NCI-H1092 treated with DMSO at 0.1 percent for 48 hours (cell line): ENCODE measurements around the gene NRXN3.

Experiments
- DNase-seq: peaks from one replicate; lab custom pipeline; 2025; lab: John Stamatoyannopoulos, UW

The NRXN3 gene

DNA sequence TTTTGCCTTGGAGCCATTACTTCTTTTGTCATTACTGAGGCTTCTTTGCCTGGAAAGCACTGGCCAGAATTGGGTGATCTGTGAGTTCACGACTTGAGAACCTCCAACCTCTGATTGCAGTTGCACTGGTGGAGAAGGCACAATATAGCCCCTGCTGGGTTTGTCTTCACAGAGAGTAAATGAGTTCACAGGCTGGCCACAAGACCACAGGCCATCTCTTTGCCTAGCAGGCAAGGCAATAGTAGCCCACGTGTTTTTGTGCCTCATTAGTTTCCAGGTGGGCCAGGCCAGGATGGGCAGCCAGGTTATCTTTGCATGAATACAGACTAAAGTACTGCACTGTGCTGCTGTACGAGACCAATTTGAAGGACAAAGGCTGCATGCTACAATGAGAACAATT, 468.8 kb downstream of the NRXN3 start:
- DNase-seq, result no peak

DNA sequence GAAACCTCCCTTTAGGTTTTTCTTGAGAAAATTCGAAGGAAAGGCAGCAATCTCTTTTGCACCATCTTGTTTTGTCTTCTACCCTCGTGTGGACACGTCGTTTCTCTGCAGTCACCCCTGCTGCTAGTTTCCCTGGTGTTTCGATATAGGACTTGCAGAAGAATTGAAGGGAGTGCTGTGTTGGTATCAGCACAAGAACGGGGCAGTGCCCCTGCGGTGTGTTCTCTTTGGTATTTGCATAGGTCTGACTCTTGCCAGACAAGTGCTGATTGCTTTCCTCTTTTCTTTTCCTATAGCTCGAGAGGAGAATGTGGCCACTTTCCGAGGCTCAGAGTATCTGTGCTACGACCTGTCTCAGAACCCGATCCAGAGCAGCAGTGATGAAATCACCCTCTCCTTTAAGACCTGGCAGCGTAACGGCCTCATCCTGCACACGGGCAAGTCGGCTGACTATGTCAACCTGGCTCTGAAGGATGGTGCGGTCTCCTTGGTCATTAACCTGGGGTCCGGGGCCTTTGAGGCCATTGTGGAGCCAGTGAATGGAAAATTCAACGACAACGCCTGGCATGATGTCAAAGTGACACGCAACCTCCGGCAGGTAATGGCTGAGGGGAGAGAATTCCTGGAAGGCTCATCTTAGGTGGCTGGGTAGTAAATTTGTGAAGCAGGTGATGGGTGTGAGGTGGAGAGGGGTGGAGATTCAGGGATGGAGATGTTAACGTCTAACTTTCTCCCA, 474.8 kb downstream of the NRXN3 start:
- peak; percentile 19 for DNase-seq

DNA sequence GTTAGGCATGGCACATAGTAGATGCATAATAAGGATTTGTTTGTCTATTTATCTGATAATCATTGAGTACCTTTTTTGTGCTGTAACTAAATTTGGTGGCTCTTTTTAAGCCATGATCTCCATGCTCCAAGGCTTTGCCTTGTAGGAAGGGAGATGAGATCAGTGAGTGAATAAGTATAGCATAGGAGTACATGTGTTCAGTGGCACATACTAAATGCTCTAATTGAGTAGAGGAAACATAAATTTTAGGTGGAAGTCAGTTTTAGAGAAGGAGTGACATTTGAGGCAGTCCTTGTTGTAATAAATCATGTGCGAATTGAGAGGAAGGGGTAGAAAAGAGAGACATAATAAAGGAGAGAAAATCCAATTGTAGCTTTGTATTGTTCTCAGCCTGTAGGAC, 482.6 kb downstream of the NRXN3 start:
- no peak for DNase-seq

DNA sequence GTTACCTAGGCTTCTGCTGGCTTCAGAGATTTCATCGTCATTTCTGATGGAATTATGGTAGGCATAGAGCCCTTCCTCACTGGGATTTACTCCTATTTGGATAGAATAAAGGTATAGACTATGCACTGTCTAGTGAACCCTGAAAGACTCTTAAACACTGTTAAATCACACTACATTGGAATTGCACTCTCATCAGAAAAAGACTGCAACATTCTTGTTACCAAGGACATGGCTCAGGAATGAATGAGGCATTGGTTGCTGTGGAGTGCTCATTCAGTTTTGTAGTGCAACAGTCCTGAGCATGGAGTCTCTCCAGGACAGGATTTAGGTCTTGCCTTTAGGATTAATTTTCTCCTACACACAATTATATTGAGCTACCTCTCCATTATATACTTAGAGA, 483.0 kb downstream of the NRXN3 start:
- no peak for DNase-seq

DNA sequence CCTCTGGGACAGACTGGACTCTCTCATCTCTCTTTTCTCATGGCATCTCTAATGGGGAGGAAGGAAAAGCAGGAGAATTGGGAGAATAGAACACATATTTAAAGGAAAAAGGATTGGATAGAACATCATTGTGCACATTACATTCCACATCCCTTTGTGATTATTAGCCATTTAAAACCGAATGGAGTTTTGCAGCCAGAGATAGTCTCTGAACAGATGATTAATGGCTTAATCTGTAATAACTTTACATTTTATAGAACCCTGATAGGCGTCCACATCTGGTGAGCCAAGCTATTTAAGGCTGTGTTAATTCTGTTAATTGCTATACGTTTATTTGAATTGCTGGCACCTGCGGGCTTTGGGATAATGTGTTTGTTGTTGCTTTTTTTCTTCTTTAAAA, 487.3 kb downstream of the NRXN3 start:
- DNase-seq, result no peak

DNA sequence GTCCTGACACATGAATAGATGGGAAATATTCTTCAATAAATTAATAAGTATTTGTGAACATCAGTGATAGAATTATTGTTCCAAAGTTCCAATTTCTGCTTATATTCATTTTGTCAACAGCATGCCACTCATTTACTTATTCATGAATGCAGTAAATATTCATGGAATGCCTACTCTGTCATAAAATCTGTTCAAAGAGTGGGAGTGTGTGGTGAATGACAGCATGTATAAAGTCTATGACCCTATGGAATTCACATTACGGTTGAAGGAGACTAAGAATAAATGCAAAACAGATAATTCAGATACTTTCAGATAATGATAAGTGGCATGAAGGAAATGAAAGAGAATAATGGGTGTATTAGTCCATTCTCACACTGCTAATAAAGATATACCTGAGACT, 494.7 kb downstream of the NRXN3 start:
- no peak for DNase-seq

DNA sequence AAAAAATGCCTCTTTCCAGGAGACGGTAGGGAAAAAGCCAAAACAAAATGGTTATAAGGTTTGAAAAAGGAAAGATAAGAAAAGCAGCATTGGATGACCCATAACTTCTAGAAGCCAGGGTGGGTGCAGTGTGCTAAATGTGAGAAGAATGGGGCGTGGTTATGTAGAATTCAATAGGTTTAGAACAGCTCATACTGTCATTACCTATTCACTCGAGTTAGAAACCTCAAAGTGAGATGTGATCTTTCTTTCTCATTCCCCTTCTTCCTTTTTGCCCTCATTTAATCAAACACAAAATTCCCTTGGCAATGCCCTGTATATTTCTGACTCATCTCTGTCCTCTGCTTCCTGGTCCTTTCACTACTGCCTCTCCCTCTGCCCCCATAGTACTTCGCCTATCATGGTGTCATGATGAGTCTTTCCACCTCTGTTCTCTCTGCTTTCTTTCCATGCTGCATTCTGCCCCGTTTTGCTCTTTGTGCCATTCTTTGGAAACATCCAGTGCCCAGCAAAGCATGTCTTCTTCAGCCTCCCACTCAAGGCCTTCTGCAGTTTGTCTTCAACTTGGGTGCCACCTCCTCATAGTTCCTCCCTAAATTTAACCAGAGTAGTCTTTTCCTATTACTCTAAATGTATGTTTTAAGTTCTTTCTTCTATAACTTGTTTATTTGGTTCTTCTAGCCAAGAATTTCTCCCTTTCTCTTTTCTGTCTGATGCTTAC, 496.3 kb downstream of the NRXN3 start:
- DNase-seq, result no peak

DNA sequence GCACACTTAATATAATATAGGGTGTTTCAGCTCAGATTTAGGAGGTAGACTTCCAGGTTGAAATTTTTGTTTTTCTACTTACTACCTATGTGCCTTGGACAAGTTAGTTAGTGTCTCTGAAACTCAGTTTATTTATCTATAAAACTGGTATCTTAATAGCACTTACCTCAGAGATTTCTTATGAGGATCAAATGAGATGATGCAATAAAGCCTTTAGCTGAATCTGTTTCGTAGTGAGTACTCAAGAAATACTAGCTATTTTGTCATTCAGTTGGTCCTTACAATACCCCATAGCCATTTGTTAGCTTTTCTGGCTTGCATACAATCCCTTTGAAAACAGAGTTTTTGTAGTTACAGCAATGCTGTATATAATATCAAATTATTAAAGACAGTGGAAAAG, 497.0 kb downstream of the NRXN3 start:
- no peak for DNase-seq

DNA sequence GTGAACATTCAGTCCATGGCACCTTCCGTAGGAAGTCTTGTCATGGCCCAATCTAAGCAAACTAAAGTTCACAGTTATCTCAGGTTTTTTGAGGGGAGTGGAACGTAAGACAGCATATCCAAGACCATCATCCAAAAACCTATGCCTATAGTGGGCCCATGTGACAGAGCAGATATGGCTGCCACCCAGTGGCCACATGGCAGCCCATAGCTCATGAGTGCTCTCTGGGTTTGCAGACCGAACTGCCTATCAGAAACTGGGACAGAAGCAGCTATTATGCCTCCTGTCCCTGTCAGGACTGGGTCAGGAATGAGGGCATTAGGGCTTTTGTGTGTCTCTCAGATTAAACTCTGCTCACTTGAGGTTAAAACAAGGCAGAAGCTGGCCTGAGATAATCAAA, 503.7 kb downstream of the NRXN3 start:
- DNase-seq, result no peak

DNA sequence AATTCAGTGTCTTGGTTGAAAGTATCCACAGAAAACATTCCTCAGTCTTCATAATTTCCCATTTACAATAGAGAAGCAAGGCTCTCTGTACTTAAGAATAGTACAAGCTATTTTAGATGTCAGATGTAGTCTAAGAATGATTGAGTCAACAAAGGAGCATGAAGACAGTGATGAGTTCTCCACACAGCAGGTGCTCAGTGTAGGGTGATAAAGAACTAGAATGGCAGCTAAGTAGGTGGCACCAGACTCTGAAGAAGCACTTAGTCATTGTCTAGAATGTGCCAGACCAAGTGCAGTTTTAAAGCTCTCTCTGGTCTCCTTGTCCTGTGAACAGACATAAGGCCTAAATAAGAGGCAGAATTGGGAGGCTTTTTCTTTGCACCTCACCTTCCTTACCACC, 504.6 kb downstream of the NRXN3 start:
- DNase-seq, result no peak

DNA sequence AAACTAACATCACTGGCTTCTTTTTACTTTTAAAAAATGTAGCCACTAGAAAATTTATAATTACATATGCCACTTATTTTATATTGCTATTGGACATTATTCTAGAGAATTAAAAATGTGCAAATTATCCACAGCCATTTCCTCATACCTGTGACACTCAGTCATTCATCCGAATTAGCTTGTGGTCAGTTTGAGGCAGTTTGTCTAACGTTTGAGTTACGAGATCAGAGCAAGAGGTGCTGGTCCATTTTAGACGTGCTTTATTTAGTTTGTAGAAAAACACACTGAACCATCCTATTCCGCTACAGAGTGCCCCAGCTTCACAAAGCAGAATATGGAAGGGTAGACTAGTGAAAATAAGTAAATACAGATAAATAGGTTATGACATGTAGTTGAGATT, 513.0 kb downstream of the NRXN3 start:
- no peak for DNase-seq

DNA sequence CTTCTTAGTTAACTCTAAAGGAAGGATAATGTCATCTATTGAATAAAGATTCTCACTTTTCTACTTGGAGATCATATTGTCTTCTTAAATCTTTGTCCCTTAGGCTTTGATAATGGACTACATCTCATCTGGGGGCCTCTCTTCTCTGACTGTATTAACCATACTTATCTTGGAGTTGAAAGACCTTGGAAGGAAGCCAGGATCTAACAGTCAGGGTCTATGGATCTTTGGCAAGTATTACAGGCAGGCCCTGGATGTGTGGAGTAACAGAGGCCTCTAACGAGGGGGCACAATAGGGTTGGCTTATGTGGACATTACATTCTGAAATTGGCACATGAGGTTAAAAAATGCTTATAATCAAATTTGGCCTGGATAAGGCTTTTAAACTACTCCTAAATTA, 513.8 kb downstream of the NRXN3 start:
- peak; percentile 18 for DNase-seq

DNA sequence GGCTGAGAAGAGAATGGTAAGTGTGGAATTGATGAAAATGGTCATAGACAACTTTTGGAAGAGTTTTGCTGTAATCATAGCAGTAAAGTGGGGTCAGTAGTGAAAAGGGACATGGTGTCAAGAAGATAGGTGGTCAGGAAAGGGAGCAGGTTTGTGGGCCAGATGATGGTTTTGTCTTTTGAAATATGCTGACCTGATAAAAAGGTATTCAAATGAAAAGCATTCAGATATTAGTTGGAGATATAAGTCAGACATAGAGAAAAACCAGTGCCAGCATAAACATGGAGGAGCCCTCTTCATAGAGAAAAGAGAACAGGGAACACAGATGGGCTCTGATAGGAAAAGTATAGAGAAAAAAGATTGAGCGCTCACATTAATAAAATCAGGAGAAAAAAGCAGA, 518.3 kb downstream of the NRXN3 start:
- DNase-seq, result no peak

DNA sequence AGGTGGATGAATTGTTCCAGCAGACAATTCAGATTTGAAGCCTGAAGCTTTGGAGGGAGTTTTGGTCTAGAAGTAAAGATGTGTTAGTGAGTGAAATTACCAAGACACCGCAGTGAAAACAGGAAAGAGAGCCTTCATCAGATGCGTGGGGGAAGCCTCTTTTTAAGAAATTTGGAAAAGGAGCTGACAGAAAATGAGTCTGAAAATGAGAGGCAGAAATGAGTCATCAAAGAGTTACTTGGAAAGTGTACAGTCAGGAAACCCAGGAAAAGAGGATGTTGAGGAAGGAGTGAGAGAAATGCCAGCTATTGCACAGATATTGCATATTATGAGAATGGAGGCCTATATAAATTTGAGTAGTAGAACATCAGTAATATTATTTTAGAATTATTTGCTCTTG, 520.7 kb downstream of the NRXN3 start:
- DNase-seq, result no peak

DNA sequence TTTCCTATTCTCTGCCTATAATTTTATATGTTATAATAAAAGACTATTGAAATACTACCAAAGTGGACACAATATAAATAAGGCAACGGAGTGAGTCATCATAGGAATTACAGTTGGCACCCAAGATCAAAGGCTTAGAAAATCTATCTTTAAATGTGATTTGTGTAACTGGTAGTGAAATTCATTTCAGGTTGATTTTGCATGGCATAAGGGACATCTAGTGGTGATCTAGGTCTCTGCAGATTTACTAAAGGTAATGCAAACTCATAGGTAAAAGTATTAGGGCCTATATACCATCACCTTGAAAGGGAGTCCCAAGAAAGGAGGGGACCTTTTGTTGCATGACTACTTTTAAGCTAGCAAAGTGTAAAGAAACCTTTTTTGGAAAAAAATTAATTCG, 527.2 kb downstream of the NRXN3 start:
- DNase-seq, result peak; percentile 42

DNA sequence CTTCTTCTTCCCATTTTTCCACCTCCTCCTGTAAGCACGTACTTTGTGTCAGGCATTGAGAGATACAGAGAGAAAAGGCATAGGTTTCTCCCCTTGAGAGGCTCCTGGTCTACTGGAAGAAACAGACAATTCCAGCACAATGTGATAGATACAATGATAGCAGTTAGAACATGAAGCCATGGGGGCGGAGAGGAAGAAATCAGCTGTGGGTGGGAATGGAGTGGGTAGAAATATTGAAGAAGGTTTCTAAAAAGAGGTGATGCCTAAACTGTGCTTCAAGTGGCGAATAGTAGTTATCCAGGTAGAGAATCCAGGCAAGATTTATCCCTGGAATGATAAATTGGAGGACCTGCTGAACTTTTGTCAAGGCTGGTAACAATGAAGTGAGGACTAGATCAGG, 528.8 kb downstream of the NRXN3 start:
- DNase-seq, result no peak

DNA sequence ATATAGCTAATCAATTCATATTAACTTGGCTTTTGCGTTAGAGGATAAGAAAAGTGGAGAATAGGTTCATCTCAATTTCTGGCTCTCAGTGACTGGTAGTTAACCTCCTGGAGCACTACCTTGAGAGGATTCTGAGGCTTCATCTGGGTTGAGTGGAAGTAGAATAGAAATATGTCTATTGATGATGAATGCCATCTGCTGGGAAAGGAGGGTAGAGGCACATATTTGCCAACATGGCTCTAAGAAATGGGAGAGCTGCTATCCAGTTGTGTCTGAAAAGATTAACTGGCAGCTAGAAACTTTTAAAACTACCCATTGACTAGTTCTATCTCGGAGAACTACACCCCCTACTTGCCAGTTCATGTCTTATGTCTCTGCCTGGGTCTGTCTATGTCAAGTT, 530.1 kb downstream of the NRXN3 start:
- no peak for DNase-seq

DNA sequence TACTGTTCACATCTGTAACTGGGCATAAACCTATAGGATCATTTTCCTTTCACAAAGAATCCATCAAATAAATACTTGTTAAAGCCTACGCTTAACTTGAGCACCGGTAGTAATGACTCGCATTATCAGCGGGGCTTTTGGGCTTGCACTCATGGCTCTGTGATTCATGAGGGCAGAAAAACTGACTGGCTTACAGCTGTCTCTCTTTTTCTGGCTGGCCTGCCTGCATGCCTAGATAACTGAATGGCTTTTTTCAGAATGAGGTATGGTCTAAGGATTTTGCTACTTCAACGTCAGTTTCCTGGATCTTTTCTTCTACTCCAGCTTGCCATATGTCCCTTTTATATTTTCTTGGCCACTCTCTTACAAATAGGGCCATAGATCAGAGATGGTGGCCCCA, 531.1 kb downstream of the NRXN3 start:
- no peak for DNase-seq

DNA sequence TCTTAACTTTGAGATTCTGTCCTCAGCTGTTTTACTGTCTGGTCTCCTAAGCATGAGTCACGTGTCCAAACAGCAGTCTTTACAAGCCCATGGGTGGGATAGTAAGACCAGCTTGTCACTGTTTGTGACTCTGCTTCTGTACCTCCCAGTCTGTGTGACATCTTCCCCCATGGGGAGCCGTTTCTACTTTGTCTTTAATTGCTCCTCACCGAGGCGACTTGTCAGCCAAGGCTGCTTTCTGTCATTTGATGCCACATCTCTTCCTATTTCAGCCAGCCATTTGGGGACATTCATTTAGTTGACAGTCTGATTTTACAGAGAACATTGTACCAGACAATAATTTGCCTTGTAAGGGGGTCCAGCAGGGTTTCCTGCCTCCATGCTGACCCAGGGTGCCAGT, 534.8 kb downstream of the NRXN3 start:
- DNase-seq, result no peak

DNA sequence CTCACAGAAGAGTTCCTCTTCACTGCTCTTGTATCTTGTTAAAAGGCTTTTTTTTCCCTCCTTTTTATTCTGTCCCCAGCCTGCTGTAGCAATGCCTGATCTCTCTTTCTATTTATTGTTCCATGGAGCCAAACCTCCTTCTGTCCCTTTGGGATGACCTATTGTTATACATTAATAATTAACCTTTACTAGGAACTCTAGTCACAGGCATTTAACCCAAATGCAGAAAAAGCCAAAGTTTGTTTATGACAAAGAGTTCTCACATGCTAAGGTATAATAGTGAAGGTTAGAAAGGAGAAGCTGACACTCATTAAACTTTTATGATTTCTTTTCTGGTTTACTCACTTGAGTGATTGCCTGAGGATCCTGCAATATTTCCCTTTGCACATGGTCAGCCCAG, 535.8 kb downstream of the NRXN3 start:
- no peak for DNase-seq

DNA sequence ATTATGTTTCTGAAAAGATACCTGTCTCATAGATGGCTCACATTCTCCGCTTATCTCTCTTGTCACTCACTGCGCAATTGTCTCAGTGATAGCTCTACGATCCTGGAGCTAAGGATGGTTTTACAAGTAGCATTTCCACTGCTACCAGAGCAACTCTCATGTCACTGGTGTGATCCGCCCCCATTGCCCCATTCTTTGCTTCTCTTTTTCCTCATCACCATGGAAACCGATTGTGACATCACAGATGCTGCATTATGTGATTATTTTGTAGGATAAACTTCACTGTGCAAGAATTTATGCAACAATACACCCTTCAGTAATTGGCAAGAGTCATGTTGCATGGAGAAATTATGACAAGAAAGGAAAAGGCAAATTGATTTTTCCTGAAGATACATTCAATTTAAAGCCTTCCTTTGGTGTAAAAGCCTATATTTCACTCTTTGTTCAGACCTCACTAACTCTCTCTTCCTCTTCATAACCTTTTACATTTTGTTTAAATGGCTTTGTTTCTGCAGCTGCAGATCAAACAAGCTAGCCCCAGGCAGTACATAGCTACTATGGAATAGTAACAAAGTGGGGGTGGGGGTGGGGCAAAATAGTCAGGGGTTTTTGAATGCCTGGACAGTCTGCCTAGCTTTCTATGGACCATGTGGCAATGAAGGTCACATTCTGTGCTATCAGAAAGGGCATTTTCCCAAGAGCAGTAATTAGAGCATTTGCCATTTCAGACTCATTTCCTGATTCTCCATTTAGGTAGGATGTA, 539.8 kb downstream of the NRXN3 start:
- no peak for DNase-seq

DNA sequence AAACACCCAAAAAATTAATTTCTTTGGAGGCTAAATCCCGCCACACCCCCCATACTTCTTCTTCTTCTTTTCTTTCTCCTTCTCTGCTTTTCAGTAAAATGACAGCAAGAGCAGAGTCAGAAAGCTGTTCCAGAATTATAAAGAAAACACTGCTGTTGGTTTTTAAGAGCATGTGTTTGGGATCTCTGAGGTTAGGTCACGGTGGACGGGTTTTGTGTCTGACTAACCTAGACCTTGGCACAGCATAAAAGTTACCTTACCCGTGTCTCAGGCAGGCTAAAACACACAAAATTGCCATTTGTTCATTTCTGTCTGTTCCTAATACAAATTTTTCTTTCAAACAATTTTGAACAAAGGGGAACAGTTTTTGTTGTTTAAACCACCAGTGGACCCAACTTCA, 540.8 kb downstream of the NRXN3 start:
- DNase-seq, result no peak

DNA sequence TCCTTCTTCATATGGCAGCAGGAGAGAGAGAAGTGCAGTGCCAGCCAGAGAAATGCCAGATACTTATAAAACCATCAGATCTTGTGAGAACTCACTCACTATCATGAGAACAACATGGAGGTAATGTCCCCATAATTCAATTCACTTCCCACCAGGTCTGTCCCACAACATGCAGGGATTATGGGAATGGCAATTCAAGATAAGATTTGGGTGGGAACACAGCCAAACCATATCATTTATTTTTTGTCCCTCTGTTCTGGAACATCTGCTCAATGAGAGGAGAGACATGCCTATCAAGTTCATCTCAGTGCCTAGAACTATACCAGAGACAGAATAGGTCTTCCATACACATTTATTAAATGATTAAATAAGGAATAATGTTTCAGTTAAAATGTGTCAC, 543.5 kb downstream of the NRXN3 start:
- DNase-seq, result no peak
